ENCODE results near the gene VEGFA.
A peak's percentile ranks its signal among the peaks of the same experiment; 100 is the strongest.

The VEGFA gene

DNA sequence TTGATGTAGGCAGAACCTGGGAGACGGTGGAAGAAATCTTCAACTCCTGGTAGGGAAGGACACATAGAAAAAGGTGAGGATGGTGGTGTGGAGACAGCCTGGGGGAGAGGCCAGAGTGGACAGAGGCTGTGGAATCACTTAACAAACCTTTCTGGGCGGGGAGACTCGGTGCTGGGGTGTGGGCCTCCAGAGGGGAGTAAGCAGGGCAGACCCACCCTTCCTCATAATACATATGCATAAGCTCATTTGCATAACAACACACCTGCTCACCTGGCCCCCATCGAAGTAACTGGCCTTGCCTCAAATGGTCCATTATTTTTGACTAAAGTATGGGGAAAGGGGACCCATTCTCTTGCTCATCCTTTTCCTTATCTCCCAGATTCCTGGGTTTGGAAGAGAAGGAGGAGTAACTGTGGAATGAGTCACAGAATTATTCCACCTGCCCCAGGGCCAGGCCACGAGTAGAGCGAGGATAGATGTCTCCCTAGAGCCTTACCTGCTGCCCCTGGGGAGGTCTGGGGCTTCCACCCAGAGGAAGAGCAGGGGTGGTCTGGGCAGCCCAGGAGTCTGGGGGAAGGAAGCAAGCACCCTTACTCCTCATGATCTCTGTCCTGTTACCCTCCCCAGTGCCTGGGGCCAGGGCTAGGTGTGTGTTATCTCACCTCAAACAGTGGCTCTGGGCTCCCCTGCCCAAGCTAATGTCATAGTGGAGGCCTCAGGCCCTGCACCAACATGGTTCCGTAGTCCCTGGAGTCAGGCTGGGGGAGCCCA is 10.7 kb upstream of the VEGFA start:
- DNase-seq (ENCODE audit: low spot score), result no peak

DNA sequence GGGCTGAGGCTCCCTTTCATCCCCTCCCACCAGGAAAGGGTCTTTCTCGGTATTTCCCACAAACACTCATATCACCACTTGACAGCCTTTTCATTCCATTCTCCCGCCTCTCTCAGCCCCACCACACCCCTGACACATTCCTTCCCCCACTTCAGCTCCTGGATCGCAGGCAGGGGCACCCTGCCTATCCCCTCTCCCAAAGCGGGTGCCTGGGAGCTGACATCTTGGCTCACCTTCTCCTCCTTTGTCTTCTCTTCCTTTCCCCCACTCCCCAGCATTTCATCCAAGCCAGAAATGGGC is 10.2 kb upstream of the VEGFA start:
- no peak for DNase-seq (ENCODE audit: low spot score)

DNA sequence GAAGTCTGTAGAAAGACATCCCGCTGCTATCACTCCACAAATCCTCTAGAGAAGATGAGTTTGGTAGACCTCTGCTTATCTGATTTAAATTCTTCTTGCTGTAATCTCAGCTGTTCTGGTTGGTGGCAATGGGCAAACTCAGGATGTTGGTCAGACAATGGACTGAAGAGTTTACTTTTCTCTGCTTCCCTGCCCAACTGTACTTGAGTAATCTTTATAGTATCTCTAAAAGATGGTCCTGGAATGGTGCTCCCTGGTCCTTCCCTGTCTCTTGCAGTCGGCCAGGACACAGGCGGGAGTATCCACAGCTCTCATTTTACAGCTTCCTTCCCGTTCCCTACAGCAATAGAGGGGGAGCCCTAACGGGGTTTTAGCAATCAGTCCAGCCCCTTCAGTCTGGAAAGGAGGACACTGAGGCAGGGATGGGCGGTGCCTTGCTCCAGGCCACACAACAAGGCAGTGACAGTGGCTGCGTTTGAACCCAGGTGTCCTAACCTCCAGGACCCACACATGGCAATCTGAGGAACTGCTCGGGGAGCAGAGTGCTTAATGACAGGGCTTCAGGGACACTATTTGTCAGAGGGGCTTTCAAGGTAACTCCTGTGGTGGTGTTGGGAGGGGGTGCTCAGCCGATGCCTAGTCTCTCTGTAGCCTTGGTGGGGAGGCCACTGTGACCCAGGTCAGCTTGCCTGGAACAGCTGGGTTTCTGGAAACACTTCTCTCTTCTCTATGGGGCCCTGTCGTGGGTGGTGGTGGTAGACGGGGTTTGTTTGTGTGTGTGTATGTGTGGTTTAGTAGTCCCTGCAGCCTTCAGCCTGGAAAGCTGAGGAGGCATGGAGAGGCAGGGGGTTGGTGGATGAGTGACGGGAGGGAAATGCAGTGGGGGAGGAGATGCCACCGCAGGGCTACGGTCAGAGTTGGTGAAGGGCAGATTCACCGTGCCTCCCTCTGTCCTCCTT is 9.5 kb upstream of the VEGFA start:
- DNase-seq (ENCODE audit: low spot score), result no peak

GRCh38 chr6:43761666-43762409 is 8.2 kb upstream of the VEGFA start:
- DNase-seq (ENCODE audit: low spot score), result no peak

GRCh38 chr6:43762410-43762768 is 7.6 kb upstream of the VEGFA start:
- no peak for DNase-seq (ENCODE audit: low spot score)

DNA sequence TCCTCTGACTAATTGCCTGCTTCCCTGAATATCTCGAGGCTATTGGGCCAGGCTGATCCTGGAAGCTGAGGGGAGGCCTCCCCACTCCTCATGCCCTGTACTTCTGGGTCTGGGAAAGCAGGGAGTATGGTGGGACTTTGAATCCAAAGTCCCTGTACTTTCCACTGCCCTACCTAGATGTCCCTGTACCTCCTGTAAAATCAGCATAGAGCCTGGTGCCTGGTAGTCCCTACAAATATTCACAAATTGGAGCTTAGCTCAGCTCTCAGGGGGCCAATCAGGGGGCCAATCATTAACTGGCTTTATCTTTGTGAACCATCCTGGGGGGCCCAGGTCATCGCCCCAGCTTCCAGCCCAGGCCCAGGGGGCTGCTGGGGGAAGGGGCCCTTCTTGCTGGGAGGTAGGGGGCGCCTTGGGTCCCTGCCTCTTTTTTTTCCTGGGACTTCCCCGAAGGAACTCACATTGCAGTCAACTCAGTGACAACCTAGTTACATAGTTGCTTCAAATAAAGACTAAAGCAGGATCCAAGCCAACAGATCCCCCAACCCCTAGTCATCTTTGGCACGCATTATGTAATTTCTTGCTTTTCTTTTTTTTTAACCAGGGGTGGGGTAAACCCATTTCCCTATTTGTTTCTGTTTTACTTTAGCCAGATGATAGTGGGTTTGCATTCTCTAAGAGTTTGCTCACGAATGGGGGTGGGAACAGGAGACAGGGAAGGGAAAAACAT is 6.9 kb upstream of the VEGFA start:
- DNase-seq (ENCODE audit: low spot score), result no peak

- no peak for DNase-seq (ENCODE audit: low spot score)
Observed at GRCh38 chr6:43763812-43764522, 6.0 kb upstream of the VEGFA start.

- DNase-seq (ENCODE audit: low spot score), result no peak
Observed at GRCh38 chr6:43764772-43765171, 5.2 kb upstream of the VEGFA start.

GRCh38 chr6:43765776-43766499 is 4.1 kb upstream of the VEGFA start:
- DNase-seq (ENCODE audit: low spot score), result no peak

DNA sequence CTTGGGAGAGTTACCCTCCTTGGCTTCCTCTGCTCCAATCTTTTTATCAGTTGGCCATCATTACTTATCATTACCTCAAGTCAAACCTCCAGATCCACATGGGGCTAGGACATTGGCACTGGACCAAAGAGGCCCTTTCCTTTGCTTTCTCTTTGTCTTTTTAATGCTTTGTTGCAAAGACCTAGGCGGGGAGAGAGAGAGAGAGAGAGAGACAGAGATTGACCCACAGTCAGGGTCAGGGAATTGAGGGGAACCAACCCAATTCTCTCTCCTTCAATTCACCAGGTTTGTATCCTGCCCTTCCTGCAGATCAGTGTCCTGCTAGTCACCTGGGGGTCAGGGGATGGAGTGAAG is 3.5 kb upstream of the VEGFA start:
- DNase-seq (ENCODE audit: low spot score), result no peak

GRCh38 chr6:43766964-43767461 is 3.0 kb upstream of the VEGFA start:
- DNase-seq (ENCODE audit: low spot score), result no peak

DNA sequence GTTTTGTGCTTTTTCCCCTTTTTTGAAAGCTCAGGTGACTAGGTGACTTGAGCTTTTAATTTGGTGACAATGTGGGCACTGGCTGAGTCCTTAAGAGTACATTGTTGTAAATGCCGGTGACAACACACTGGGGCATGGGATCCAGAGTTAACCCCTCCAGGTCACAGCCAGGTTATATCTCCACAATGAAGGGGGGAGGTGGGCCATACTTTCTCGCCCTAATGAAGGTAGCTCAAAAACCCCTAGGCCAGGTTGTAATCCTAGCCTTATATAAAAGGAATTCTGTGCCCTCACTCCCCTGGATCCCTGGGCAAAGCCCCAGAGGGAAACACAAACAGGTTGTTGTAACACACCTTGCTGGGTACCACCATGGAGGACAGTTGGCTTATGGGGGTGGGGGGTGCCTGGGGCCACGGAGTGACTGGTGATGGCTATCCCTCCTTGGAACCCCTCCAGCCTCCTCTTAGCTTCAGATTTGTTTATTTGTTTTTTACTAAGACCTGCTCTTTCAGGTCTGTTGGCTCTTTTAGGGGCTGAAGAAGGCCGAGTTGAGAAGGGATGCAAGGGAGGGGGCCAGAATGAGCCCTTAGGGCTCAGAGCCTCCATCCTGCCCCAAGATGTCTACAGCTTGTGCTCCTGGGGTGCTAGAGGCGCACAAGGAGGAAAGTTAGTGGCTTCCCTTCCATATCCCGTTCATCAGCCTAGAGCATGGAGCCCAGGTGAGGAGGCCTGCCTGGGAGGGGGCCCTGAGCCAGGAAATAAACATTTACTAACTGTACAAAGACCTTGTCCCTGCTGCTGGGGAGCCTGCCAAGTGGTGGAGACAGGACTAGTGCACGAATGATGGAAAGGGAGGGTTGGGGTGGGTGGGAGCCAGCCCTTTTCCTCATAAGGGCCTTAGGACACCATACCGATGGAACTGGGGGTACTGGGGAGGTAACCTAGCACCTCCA is 2.2 kb upstream of the VEGFA start:
- DNase-seq (ENCODE audit: low spot score), result no peak

DNA sequence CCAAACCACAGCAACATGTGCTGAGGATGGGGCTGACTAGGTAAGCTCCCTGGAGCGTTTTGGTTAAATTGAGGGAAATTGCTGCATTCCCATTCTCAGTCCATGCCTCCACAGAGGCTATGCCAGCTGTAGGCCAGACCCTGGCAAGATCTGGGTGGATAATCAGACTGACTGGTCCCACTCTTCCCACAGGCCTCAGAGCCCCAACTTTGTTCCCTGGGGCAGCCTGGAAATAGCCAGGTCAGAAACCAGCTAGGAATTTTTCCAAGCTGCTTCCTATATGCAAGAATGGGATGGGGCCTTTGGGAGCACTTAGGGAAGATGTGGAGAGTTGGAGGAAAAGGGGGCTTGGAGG is 1.5 kb upstream of the VEGFA start:
- DNase-seq (ENCODE audit: low spot score), result no peak

- no peak for DNase-seq (ENCODE audit: low spot score)
Observed at GRCh38 chr6:43768983-43769525, 957 bp upstream of the VEGFA start.

- peak; percentile 63 for DNase-seq (ENCODE audit: low spot score)
Observed at GRCh38 chr6:43770372-43771209, 580 bp downstream of the VEGFA start.

DNA sequence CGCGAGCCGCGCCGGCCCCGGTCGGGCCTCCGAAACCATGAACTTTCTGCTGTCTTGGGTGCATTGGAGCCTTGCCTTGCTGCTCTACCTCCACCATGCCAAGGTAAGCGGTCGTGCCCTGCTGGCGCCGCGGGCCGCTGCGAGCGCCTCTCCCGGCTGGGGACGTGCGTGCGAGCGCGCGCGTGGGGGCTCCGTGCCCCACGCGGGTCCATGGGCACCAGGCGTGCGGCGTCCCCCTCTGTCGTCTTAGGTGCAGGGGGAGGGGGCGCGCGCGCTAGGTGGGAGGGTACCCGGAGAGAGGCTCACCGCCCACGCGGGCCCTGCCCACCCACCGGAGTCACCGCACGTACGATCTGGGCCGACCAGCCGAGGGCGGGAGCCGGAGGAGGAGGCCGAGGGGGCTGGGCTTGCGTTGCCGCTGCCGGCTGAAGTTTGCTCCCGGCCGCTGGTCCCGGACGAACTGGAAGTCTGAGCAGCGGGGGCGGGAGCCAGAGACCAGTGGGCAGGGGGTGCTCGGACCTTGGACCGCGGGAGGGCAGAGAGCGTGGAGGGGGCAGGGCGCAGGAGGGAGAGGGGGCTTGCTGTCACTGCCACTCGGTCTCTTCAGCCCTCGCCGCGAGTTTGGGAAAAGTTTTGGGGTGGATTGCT is 1.3 kb downstream of the VEGFA start:
- DNase-seq (ENCODE audit: low spot score), result peak; percentile 55

- peak; percentile 75 for DNase-seq (ENCODE audit: low spot score)
Observed at GRCh38 chr6:43771858-43772680, 2.1 kb downstream of the VEGFA start.

Measured in iPS-NIHi11 (cell line).